GM19023 (cell line): ENCODE data around the gene METTL1.

Experiments
- ATAC-seq: cut with Tn5 transposase; IDR thresholded peaks from one replicate; pipeline ENCODE4 v1.9.1; 2021; ENCODE audit warnings: mild to moderate bottlenecking, moderate library complexity; ENCODE audit not compliant: unreplicated experiment

Gene METTL1

DNA sequence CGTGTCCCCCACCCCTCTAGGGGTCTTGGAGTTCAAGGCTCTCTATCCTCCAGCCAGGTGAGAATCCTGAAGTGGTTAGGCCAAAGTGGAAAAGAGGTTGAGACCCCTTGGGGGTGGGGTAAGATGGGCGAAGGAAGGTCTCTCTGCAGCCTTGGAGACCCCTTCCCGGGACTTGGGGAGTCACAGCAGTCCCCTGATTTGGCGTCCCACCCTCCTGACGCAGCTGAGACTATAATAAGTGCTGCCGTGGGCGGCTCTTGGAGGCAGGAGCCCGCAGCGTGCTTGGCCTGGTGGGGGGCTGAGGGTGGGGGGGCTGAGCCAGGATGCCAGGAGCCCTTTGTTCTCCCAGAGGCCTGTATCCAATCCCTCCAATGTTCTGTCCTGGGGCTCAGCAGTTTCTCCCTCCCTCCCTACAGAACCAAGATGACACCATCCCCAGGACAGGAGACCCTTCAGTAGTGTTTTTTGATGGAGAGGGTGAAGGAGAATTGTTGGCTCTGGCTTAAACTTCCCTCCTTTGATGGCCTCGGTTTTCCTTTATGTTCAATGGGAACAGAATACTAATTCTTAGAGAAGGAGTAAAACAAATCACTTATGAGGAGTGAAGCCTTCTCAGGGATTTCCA lies 31.9 kb downstream of the METTL1 start:
- no peak for ATAC-seq

DNA sequence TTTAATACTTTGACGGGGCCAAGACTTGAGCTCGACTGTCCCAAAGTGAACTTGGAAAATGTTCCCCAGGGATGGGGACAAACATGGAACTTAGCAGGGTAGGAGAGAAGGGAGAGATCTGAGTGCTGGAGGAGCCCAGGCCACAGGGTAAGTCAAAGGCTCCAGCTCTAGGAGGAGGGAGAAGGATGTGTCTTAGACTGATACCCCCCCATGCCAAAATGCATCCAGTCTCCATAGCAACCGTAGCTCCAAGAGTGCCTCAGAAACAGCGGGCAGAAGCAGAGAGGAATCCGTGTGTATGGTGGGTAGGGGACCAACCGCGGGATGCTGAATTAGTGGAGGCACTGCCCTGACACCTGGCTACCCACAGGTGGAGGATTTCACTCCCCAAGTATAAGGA lies 32.5 kb downstream of the METTL1 start:
- ATAC-seq, result no peak

DNA sequence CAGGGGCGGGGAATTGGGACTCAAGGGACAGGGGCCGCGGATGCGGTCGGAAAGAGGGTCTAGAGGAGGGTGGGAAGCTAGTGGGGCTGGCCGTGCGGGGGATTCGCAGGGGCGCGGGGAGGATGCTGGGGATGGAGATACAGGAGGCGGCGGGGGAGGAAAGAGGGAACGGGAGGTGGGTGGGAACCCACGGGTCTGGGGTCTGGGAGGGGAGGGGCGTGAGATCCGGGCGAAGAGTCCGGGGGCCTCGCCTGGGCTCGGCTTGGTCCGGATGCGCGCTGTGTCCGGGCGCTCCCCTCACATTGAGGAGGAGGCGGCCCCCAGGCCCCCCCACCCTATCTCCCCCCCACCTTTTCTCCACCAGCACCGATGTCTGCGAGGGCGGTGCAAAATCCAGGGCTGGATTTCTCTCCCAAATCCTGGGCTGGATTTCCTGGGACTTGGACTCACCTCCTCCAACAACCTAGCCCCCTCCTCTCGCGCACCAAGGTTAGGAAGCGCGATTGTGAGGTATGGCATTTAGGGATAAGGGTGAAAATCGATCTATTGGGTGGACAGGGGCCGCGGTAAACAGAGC lies 33.2 kb downstream of the METTL1 start, which contains the start of gene AGAP2:
TSS of gene AGAP2 (minus strand) at position 82 of the 577 bp plus-strand sequence. CDS start 496 bp downstream, outside the sequence.
- ATAC-seq, result no peak

GRCh38 chr12:57737467-57738460 lies 34.1 kb downstream of the METTL1 start:
- no peak for ATAC-seq

DNA sequence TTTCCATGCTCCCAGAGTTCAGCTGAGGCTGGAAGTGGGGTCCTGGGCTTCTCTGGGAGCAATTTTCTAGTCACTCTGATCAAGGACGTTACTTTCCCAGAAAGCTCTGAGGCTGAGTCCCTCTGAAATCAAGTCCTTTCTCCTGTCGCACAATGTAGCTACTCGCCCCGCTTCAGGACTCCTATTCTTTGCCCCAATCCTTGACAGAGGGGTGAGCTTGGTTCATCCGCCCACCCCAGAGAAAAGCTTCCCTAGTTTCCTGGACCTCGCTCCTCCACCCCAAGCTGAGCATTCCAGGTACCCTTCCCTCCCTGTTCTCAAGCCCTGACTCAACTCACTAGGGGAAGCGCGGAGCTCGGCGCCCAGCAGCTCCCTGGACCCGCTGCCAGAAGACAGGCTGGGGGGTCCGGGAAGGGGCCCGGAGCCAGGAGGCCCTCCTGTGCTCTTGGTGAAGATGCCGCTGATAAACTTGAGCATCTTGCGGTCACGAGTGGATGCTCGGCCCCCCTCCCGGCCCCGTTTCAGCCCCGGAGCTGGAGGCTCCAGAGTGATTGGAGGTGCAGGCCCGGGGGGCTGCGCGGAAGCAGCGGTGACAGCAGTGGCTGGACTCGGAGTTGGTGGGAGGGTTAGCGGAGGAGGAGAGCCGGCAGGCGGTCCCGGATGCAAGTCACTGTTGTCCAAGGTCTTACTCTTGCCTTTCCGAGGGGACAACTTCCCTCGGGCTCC lies 35.0 kb downstream of the METTL1 start:
- no peak for ATAC-seq

DNA sequence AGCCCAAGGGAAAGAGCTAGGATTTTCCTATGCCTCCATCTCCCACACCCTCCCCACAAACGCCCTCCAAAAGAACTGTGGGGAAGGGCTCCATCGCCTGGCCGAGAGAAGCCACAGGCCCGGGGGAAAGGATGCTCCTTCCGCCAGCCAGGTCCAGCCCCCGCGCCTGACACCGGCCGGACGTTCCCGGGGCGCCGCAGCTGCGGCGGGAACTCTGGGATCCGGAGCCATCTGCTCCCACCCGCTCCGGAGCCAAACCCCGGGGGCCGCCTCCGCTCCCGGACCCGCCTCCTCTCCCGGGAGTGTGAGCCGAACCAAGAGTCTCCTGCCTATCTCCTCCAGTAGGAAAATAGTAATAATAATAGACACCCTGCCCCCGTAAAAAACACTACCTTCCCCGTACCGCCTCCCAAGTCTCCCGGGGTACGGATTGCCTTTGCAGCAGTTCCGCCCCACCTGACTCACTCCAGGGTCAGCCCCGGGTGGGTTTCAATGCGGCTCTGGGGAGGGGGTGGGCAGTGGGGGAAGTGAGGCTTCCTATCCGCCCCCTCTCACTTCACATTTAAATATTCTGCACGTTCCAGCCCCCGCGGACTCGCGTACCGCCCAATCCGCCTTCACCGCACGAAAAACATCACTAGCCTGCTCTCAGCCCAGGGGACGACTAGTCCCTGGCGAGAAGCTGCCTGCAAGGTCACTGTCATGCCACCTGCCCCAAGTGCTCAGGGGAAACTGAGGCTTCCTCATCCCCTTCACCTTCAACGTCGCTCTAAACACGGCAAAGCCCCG lies 35.8 kb downstream of the METTL1 start:
- ATAC-seq, result no peak

DNA sequence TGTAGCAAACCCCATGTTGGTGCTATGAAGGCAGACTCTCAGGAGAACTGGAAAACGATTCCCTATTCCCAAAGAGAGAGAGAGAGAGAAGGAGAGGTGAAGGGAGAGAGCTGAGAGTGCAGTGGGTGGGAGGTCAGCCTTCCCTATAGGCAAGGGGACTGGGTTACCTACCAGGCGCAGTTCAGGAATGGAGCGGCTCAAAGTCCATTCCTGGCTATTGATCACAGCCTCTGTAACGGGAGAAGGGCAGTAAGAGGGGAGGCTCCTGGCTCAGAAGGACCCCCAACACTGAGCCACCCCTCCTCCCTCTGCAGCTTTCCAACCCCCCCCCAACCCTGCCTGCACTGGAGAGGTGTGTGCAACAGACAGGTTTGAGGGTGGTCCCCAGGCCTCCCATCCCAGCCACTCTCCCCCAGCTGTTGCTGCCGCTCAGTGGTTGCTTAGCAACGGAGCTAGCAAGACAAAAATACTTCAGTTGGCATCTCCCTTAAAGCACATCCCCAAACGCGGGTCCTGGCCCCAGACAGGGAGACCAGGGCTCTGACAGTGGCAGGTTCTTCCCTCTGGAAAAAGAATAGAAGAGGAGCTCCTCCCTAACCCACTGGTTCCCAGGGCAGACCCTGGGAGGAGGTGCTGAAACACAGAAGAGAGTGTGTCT lies 36.6 kb downstream of the METTL1 start:
- ATAC-seq, result no peak

- no peak for ATAC-seq
Observed at GRCh38 chr12:57734591-57734990, 37.3 kb downstream of the METTL1 start.

DNA sequence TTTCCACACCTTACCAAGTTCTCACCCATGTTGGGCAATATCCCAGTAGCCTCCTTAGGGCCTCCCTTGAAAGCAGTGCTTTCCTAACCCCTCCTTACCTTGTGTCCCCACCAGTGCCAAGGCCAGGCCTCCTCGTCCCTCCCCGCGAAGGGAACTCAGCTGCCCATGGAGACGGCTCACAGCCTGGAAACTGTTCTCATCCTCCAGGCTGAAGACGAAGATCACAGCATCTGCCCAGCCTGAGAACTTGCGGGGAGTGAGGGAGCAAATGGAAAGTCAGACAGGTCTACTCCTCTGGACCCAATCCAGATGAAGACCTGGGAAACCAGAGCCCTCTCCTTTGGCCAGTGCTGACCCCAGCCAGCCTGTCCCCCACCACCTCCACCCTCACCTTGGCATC lies 38.0 kb downstream of the METTL1 start:
- ATAC-seq, result no peak

- ATAC-seq, result no peak
Observed at GRCh38 chr12:57732726-57733593, 38.9 kb downstream of the METTL1 start.

GRCh38 chr12:57732270-57732669 lies 39.6 kb downstream of the METTL1 start:
- ATAC-seq, result no peak

GRCh38 chr12:57731411-57732080 lies 40.4 kb downstream of the METTL1 start:
- no peak for ATAC-seq

DNA sequence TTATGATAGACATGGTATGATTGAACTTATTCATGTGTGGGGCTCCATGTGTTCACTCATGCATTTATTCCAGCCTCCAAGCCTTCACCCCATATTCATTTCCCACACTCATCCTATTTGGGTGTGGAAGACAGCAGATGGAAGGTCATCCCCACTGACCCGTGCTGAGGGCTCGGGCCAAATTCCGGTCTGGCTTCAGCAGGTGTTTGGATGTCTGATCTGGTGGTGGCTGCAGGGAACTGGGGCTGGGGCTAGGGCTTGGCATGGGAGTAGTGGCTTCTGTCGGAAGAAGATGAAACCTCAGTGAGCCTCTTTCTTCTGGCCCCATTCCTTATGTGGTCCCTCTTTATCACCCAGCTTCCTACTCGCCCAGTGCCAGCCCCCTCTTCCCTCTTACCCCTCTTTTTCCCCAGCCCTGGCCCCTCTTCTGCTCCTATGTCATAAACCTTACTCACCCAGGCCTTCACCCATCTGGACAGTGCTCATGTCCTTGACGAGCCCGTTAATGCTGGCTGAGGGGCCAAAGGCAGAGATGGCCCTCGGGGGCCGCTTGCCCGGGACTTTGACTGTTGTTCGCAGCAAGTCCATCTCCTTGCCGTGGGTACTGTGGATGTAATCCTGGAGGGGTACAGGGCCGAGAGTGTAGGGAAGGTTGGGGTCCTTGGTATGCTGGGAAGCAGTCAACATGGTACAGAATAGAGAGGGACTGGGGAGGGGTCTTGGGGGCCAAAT lies 41.4 kb downstream of the METTL1 start:
- ATAC-seq, result no peak

- no peak for ATAC-seq
Observed at GRCh38 chr12:57729321-57729844, 42.5 kb downstream of the METTL1 start.

DNA sequence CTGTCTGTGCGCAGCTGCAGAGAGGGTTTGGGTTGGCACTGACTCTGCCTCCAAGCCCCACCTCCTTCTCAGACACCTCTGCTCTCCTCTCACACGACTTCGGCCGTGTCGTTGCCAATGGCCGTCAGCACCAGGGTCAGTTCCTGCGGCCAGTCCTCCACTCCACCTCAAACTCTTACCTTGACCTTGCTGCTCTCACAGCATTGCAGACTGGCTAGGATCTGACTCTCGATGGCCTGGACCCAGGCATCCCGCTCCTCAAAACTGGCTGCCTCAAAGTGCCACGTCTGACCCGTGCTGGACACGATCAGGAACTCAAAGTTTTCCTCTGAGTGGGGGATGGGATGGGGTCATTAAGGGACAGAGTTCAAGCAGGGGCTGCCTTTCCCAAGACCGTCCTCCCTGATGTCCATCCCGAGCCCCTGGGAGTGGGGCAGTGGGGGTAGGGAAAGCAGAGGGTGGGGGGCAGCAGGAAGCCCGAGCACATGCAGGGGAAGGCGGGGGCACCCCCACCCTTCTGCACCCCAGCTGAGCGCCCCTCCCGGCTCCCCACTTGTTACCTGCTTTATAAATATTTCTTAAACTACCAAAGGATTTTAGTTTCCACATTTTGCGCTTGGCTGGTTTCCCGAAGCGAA lies 44.0 kb downstream of the METTL1 start:
- no peak for ATAC-seq

- ATAC-seq, result no peak
Observed at GRCh38 chr12:57726884-57727757, 44.8 kb downstream of the METTL1 start.
